Endodermal cell (in vitro differentiated cells): ENCODE measurements around the gene CFLAR. TPM values are rescaled to one million over a fixed set of nuclear protein-coding genes. Genes with fewer than 3 reads are reported as not detected.

Experiments
- DNase-seq: peaks from one replicate; pipeline ENCODE4 v3.0.0-alpha.2; 2017
- H3K27ac ChIP-seq: 2 replicates; pipeline ENCODE4 v1.5.1; 2013; ENCODE audit warnings: mild to moderate bottlenecking, low read depth, low read length, moderate library complexity
- H3K27me3 ChIP-seq: 2 replicates; pipeline ENCODE4 v1.6.1; 2013; ENCODE audit warnings: mild to moderate bottlenecking, low read length, moderate library complexity; ENCODE audit not compliant: insufficient read depth, control insufficient read depth, poor library complexity, severe bottlenecking
- H3K36me3 ChIP-seq: 2 replicates; pipeline ENCODE4 v1.7.0; 2013; ENCODE audit warnings: mild to moderate bottlenecking, low read length, moderate library complexity; ENCODE audit not compliant: control insufficient read depth, insufficient read depth
- H3K4me1 ChIP-seq: one replicate; pipeline ENCODE4 v1.7.0; 2013; ENCODE audit warnings: low read length; ENCODE audit not compliant: control insufficient read depth, insufficient read depth
- H3K4me3 ChIP-seq: 2 replicates; pipeline ENCODE4 v1.5.1; 2013; ENCODE audit warnings: mild to moderate bottlenecking, low read length, moderate library complexity
- H3K9ac ChIP-seq: 2 replicates; pipeline ENCODE4 v1.6.1; 2013; ENCODE audit warnings: mild to moderate bottlenecking, low read length, moderate library complexity; ENCODE audit not compliant: poor library complexity, severe bottlenecking; ENCODE audit errors: extremely low read depth
- H3K9me3 ChIP-seq: 2 replicates; pipeline ENCODE4 v1.6.1; 2013; ENCODE audit warnings: mild to moderate bottlenecking, low read length, moderate library complexity; ENCODE audit not compliant: control insufficient read depth
- H3K27ac Mint-ChIP-seq: 2 replicates; pipeline ENCODE4 v1.8.0; 2020; ENCODE audit warnings: mixed read lengths
- H3K27me3 Mint-ChIP-seq: 2 replicates; pipeline ENCODE4 v1.8.0; 2021; ENCODE audit warnings: mild to moderate bottlenecking, mixed read lengths; ENCODE audit not compliant: insufficient read depth
- H3K36me3 Mint-ChIP-seq: 2 replicates; pipeline ENCODE4 v1.8.0; 2020; ENCODE audit warnings: low read depth, mixed read lengths
- H3K4me1 Mint-ChIP-seq: 2 replicates; pipeline ENCODE4 v1.8.0; 2020; ENCODE audit warnings: mixed read lengths
- H3K4me3 Mint-ChIP-seq: 2 replicates; pipeline ENCODE4 v1.8.0; 2020; ENCODE audit warnings: mild to moderate bottlenecking, moderate library complexity, mixed read lengths
- H3K9me3 Mint-ChIP-seq: 2 replicates; pipeline ENCODE4 v1.8.0; 2020; ENCODE audit warnings: mild to moderate bottlenecking, mixed read lengths
- CTCF ChIP-seq: fragments of 200-600 bp; sonication (generic); conservative IDR thresholded peaks from 2 replicates; pipeline ENCODE4 v1.5.0; 2021; ENCODE audit warnings: antibody characterized with exemption, mild to moderate bottlenecking
- WGBS, 2 experiments: methylation state at CpG; one replicate each; pipeline versions ENCODE4 v1.1.5 to v1.1.7; 2013; ENCODE audit warnings: missing lambda C conversion rate in 2 of 2, mixed read lengths in 1 of 2; ENCODE audit not compliant: insufficient coverage in 1 of 2, insufficient read length in 1 of 2; 5-methylcytosine and 5-hydroxymethylcytosine counted together
- total RNA-seq, 2 donors: library from RNA; stranded (reverse); fragmentation: NEBNext Ultra II Directional in 1 of 2; extraction: Animal tissue kit (Norgen Biotek cat#: 25700) in 1 of 2; gene quantifications; 2 replicates in 1 of 2; 3 replicates in 1 of 2; pipeline ENCODE4 v1.2.1, GENCODE V29; 2021

Gene CFLAR
- total RNA-seq, 2 donors from 2014 or later, result 168 to 197 TPM

GRCh38 chr2:201223089-201224073 is 107.4 kb downstream of the CFLAR start:
- H3K27ac Mint-ChIP-seq, result no peak overlapping the region
- no peak for DNase-seq
- H3K36me3 ChIP-seq, result no peaks in the 10 kb centered on the region

More at GRCh38 chr2:201223089-201224073, 107.4 kb downstream of the CFLAR start:
- Histone ChIP-seq H3K27me3 (no peaks in the 10 kb centered on the region), H3K9me3 (no peaks in the 10 kb centered on the region), H3K4me1 (no peaks in the 10 kb centered on the region), H3K4me3 (no peak overlapping the region), H3K9ac (no peak overlapping the region), H3K27ac (no peak overlapping the region)
- Mint-ChIP-seq H3K27me3 (no peaks in the 10 kb centered on the region), H3K9me3 (peaks cover 12% of the 10 kb centered on the region), H3K36me3 (peaks cover 7% of the 10 kb centered on the region), H3K4me3 (no peak overlapping the region), H3K4me1 (peaks cover 22% of the 10 kb centered on the region)
- 93 to 100% methylated on average over 2 to 8 of the region's 8 CpGs for WGBS, 2 experiments
- TF ChIP-seq CTCF, result no peak

Other genes with a start within 250 kb of the CFLAR start
- gene PPIL3, start 227.1 kb upstream of the CFLAR start, total RNA-seq, result 10 to 100 TPM; 51.2 to 60.5 TPM
- 10 to 100 TPM; 48.0 to 59.4 TPM for gene NIF3L1, start 226.8 kb upstream of the CFLAR start, total RNA-seq
- 100 to 1,000 TPM in 1 of 2 donors, 10 to 100 TPM in 1; 68.9 to 129 TPM for gene ORC2, start 152.5 kb upstream of the CFLAR start, total RNA-seq
- 10 to 100 TPM; 18.8 to 47.6 TPM for gene HYCC2, start 44.5 kb upstream of the CFLAR start, total RNA-seq
- 100 to 1,000 TPM in 1 of 2 donors, 10 to 100 TPM in 1; 82.3 to 163 TPM for gene NDUFB3, start 44.2 kb upstream of the CFLAR start, total RNA-seq
- 10 to 100 TPM in 1 of 2 donors, 1 to 10 TPM in 1; 6.0 to 24.5 TPM for gene CASP10, start 67.0 kb downstream of the CFLAR start, total RNA-seq
- 1 to 10 TPM; 5.4 to 9.0 TPM for gene CASP8, start 144.4 kb downstream of the CFLAR start, total RNA-seq
- under 1 TPM; 0.79 to 0.91 TPM for gene FLACC1, start 241.2 kb downstream of the CFLAR start, total RNA-seq